GM19328 (cell line): ENCODE measurements around the gene RHOJ.
"Not testable (repeated sequence)": the region's sequence is repeated elsewhere in the genome, so short reads cannot be mapped to it uniquely, and the experiment has no call there.

ENCODE experiments used
- ATAC-seq: cut with Tn5 transposase; IDR thresholded peaks from one replicate; pipeline ENCODE4 v1.9.1; 2021; ENCODE audit warnings: mild to moderate bottlenecking, moderate library complexity; ENCODE audit not compliant: unreplicated experiment

The RHOJ gene

DNA sequence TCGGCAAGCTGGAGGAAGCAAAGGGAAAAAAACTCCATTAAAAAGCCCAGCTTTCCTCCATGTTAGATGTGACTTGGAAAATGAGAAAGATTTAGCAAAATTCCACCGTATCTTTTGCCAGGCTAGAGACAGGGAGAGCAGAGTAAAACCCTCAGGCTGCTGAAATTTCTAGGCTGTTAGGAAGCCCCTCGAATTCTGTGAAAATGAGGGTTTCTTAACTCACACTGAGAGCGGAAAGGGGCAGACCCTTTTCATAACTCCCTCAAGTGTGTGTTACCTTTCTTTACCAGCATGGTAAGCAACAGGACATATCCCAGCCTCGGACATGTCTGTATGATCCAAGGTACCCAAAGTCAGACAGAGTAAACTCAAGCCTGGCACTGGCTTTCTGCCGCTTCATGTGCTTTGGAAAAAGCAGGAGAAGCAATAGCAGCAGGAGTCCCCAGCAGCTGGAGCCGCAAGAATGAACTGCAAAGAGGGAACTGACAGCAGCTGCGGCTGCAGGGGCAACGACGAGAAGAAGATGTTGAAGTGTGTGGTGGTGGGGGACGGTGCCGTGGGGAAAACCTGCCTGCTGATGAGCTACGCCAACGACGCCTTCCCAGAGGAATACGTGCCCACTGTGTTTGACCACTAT is at the start of gene RHOJ:
TSS of gene RHOJ (plus strand) at position 37 of the 637 bp plus-strand sequence. CDS start at position 464, 427 bp downstream.
- no peak for ATAC-seq

DNA sequence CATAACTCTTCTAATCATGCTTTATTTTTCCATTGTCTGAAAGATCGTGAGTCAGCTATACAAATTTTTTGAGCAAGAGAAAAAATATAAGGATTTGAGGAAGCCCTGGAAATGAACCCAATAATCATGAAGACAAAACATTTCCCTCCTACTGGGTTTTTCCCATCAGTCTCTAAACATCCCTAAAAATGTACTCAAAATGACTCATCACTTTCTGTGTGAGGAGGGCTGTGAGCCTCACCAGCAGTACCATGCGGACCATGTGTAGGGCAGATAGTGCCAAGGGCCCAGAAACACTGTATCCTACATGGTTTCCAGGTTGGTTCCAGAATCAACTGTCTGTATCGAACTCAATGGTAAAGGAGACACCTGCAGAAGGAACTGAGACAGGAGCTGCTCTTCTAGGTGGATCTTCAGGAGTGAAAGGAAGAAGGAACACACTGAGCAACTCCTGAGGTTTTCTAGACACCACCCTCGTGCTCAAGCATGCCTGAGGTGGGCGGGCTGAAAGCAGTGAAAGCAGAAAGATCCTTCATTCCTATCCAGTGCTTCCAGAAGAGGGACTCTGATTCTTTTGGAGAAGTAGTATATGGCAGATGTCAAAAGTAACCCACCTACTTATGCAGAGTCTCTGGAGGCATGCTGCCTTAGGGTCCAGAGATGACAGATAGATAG is 48.6 kb upstream of the RHOJ start:
- ATAC-seq: no peak

DNA sequence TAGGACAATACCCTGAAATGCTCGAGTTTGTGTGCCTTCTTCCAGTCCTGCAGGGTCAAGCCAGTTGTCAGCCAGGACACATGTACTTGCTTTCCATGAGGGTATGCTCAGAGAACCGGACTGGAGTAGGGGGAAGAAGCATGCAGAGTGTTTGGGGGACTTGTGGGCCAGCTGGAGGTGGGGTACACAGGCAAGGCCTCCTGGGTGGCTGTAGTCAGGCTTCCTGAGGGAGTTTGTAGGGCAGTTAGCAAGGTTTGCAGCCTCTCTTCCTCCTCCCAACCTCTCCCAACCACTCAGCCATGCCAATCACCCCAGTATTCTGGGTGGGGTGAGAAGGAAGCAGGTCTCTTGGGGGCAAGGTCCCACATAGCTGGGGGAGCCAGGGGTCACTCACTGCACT is 47.0 kb upstream of the RHOJ start:
- no peak for ATAC-seq

DNA sequence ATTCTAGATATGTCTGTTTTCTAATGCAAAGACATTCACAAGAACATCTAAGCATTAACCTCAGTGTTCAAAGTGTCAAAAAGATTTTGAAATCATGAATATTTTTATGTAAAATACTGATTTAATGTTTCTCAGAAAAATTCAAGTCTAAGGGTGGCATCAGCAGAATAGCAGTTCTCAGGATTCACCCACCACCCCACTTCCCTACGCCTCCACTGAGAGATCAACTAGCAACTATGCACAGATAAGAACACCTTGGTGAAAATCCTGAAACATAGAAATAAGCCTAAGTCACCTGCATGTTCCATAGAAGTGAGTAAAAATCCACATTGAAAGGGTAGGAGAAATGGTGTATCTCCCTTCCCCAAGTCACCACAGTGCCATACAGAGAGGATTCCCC is 40.9 kb upstream of the RHOJ start:
- no peak for ATAC-seq

DNA sequence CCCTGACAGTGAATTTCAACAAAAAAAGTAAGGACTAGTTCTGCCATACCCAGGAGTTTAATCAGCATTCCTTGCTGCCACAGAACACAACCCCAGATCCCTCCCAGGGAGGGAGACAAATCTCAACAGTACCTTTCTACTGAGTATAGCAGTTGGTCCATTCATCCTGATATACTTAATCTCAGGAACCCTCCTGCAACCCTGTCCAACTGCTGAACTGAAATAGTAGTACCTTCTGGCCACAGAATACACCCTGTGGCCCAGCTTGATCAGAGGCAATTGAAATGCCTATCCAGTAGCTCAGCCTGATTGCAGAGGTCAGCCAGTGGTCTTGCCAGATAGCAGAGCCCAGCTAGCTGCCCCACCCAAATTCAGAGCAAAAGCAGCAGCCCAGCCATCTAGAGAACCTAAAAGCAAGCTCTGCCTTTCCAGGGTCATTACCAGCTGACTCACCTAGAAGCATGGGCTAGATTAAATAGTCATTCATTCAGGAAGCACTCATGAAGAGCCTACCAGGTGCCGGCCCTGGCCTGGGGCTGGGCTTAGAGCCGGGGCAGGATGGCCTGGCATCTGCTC is 40.0 kb upstream of the RHOJ start:
- ATAC-seq: no peak

DNA sequence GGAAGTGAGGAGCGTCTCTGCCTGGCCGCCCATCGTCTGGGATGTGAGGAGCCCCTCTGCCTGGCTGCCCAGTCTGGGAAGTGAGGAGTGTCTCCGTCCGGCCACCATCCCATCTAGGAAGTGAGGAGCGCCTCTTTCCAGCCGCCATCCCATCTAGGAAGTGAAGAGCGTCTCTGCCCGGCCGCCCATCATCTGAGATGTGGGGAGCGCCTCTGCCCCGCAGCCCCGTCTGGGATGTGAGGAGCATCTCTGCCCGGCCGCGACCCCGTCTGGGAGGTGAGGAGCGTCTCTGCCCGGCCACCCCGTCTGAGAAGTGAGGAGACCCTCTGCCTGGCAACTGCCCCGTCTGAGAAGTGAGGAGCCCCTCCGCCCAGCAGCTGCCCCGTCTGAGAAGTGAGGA is 39.0 kb upstream of the RHOJ start:
- not testable (repeated sequence) for ATAC-seq

DNA sequence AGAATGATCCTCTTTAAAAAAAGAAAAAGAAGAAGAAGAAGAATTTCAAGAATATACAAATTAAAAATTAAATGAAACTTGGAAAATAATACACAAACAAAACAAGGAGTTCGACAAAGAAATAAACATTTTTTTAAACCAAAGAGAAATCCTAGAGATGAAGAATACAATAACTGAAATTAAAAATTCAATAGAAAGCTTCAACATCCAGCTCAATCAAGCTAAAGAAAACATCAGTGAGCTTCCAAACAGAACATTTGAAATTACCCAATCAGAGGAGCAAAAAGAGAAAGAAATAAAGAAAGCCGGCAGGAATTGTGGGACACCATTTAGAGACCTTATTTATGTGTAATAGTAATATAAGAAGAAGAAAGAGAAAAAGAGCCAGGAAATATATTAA is 37.2 kb upstream of the RHOJ start:
- ATAC-seq: no peak

DNA sequence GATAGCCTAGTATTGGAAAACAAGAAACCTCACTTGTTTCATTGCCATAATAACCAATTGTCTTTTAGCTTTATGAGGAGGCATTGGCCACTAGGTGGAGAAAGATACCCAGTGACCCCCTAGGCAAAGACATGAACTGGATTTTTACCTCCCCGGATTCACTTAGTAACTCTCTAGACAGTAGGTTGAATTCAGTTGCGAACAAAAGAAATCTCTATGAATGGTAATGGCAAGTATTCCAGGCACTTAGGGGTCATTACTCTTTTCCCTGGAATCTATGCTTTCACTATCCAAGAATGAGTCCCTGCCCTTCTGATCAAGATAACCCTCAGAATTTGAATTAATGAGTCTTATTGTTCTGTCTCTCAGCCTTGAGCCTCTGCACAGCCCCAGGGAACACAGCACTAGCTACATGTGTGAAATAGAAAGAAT is 29.5 kb upstream of the RHOJ start:
- no peak for ATAC-seq

DNA sequence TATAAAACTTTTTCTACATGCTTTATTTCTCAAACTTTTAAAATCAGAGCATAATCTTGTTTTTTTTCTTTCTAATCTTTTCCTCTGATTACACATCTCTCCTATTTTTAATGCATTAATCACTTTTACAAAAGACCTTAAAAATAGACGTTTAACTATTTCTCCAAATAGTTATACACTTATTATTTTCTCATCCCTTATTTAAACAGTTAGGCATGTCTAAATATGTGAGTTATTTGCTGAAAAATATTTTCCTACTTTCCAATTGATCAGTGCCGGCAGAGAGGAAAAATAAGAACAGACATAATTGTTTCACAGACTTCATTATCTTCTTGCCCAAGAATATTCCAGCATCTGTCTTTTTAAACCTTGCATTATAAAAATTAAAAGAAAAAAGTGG is 28.7 kb upstream of the RHOJ start:
- ATAC-seq: no peak

DNA sequence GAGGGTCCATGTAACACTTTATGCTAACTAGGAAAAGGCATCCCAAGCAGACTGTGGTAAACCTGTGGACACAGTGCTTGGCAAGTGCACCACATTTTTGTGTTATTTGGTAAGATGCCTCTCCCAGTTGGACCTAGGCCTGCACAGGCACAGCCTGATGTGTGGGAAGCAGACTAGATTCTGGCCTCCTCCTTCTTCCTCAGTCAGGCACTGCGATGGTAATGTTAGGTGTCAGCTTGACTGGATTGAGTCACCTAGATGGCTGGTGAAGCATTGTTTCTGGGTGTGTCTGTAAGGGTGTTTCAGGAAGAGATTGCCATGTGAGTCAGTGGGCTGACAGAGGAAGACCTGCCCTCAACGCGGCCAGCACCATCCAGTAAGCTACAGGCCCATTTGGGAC is 25.3 kb upstream of the RHOJ start:
- no peak for ATAC-seq

DNA sequence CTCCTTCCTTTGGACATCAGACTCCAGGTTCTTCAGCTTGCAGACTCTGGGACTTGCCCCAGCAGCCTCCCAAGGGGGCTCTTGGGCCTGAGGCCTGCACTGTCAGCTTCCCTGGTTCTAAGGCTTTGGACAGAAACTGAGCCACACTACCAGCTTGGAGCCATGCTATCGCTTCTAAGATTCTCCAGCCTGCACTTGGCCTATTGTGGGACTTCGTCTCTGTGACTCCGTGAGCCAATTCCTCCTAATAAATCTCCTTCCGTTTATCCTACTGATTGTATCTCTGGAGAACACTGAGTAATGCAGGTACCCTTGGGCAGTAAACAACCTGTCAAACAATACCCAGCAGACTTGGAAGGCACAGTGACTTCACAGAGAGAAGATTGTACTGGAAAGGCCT is 24.9 kb upstream of the RHOJ start:
- ATAC-seq: no peak

DNA sequence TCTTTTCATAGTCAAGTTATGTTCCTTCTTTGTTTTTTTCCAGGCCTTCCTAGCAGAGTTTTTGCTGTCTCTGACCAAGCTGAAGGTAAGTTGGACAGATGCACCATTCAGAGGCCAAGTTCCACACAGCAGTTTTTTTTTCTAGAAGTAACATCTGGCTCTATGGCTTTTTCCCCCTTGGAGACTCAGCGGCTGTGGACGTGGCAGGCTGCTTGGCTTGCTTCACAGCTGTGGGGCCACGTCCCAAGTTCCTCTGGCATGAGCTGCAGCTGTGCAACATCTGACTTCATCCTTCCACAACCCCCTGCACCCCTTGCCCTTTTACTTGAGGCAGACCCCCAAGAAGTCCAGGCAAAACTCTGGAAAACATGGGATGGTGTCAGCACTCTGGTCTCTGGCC is 24.2 kb upstream of the RHOJ start:
- no peak for ATAC-seq

DNA sequence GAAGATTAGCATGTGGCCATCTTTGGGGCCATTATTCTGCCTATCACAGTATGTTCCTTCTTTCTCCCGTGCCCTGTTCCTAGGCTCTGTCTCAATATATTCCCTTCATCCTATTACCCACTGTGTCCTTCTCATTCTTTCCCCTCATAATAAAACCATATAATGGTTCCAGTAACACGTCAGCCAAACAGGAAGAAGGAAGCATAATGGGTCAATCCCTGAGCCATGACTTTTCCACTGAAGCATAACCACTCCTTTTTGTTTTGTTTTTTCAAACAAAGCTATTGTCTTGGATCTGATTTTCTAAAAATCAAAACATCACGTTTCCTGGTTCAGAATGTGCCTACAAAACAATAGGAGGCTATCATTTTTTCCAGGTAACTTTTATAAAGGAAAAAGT is 21.3 kb upstream of the RHOJ start:
- ATAC-seq: no peak

DNA sequence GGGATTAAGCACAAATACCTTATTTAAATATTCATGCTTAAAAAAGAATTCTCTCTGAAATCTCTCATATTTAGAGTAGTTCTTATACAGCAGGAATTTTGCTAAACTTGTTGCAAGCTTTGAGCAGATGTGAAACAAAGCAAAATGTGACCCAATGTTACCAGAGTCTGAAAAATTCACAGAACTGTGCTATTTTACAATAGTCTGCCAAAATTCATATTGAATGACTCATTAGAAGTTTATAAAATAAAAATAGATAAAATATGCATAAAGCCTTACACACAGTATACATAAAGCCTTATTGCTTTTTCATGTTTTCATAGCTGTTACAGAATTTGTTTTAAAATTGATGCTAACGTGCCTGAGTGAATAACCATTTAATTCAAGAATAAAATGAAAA is 17.8 kb upstream of the RHOJ start:
- ATAC-seq: no peak

DNA sequence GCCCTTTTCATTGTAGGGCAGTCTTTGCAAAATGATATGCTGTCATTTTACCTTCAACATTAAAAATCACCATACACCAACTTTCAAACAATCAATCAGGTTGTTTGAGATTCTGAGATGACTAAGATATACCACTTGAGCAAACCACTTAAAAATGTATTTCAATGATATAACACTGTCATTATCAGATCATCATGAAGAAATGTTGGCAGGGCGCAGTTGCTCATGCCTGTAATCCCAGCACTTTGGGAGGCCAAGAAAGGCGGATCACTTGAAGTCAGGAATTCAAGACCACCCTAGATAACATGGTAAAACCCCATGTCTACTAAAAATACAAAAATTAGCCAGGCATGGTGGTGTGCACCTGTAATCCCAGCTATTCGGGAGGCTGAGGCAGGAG is 13.0 kb upstream of the RHOJ start:
- ATAC-seq: no peak

DNA sequence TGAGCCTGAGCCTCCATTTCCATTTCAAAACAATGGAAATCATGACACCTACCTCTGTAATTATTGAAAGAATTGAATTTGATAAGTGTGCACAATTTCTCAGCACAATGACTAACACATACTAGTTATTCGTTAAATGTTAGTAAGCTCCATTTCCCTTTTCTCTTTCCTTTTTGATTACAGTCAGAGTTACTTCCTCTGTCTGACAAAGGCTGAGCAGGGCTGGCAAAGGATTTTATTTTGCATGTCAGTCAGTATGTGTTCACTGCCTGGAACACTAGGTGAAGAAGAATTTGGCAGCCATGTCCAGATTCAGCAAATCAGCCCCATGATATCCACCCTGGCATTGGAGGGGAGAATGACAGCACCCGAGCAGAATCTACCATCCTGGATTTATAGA is 12.2 kb upstream of the RHOJ start:
- no peak for ATAC-seq

DNA sequence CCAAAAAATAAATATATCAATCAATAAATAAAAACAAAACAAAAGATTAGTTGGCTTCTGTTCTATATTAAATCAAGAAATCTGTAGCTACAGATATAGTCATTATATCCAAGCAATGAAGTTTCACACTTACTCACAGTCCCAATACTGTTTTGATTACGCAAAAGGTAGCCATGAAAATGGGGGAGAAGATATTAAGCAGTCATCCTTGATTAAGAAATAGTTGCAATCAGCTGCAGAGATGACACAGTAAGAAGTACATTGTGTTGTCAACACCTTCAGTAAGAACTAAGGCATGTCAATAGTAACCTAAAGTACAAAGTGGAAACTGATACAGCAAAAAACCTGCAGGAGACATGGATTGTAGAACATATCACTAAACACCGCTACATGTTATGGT is 11.0 kb upstream of the RHOJ start:
- no peak for ATAC-seq

DNA sequence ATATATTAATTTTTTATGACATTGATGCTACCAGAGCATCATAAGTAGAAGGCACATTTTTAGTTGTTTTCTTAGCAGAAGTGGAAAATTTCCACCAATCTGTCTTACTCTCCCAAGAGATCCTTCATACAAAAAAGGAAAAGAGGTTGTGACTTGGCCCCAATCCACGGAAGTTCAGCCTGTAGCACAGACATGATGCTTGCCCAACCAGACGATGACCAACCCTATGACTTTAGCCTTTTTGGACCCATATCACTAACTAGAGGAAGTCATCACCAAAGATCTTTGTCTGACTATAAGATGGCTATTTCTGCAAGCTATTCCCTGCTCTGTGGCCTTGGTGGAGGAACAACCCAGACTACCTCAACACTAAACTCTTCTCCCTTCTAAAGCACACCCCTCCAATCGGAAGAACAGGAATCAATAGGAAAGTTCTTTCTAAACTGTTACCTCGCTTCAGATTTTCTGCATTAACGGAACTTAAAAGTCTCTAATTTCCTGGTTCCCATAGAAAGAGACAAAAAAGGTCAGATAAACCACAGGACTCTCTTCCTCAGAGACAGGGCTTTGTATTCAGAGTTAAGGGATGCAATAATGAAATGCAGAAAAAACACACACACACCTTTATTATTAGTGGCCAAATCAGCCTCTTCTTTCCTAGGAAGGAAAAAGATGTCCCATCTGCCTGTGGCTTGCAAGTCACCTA is 4.1 kb upstream of the RHOJ start:
- ATAC-seq: no peak

DNA sequence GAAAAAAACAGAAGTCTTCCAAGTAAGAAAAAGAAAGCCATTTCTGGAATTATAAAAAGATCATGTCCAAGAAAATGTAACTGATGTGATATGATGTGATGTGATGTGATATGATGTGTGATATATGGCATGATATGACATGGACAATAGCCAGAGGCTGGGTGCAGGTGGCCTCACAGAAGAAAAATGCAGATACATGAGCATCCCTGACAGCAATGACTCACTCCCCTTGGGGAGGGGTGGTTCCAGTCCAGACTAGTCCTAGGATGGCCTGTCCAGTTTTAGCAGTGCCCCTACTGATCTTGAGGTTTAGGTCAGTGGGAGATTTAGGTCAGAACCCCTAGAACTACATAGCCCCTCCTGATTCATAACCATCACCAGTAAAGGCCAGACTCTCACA is 3.5 kb upstream of the RHOJ start:
- ATAC-seq: no peak

DNA sequence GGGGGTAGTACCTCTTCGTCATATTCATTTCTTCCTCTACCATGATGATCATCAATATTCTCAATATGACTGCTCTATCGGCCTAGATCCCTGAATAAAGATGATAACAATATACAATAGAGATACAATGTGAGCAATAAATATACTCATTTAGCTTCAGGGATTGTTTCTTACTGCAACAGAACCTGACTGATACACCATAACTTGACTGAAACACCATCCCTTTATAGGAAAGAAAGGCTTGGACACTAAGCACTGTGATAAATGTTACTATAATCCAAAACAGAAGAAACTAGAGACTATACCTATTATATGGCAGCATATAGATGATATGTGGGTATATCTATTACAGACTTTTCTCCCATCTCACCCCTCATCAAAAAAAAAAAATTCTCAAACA is 1.2 kb upstream of the RHOJ start:
- ATAC-seq: no peak

DNA sequence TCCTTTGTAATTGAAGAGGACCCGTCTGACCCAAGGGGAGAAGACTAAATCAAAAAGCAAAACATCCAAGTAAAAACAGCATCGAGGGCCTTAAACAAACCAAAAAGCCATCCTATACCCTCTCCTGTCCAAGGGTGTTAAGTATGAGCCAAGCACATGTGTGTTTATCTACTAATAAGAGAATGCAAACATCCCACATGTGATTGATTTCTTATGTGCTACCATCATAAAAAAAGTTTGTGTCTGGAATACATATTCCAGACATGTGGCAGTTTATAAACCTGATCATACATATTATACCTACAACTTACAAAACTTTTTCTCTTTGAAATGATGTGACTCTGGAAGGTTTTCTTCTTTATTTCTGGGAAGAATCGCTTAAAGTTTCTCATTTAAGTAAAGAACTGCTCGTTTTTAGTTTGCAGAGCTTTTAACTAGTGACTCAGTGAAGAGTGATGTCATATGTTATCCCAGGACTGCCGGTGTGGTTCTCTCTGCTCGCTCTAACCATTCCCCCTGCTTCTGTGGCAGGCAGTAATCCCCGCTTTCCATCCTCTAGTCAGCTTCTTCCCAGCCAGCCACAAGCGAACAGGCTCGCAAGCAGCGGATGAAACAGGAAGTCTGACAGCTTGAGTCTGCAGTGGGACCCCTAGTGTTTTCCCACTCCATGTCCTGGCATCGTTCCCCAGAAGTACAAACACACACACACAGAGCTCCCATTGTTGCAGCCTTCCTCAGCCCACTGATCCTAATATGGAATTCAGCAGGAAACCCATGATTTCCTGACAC is 431 bp upstream of the RHOJ start:
- ATAC-seq: no peak
